Transverse colon (tissue), 4 donors: Measurements from ENCODE around the gene BMPR1B. TPM values are rescaled to one million over a fixed set of nuclear protein-coding genes. Genes with fewer than 3 reads are reported as not detected.

ENCODE experiments used
- DNase-seq: peaks from one replicate; pipeline ENCODE4 v3.0.0-alpha.2; 2019
- H3K27ac ChIP-seq, 4 donors: fragments of 200-600 bp; sonication (generic); 2 replicates each; pipeline ENCODE4 v1.5.1; 2016 to 2018; ENCODE audit warnings: inconsistent platforms in 4 of 4
- H3K27me3 ChIP-seq: fragments of 200-600 bp; sonication (generic); 2 replicates; pipeline ENCODE4 v1.5.1; 2017; ENCODE audit warnings: inconsistent platforms
- H3K36me3 ChIP-seq, 4 donors: fragments of 200-600 bp; sonication (generic); 2 replicates each; pipeline ENCODE4 v1.5.1; 2017 to 2019; ENCODE audit warnings: inconsistent platforms in 4 of 4
- H3K4me1 ChIP-seq, 4 donors: fragments of 200-600 bp; sonication (generic); 2 replicates each; pipeline ENCODE4 v1.5.1; 2017 to 2020; ENCODE audit warnings: inconsistent platforms in 4 of 4
- H3K4me3 ChIP-seq, 4 donors: fragments of 200-600 bp; sonication (generic); 1 replicate in 1 of 4; 2 replicates in 3 of 4; pipeline versions ENCODE4 v1.5.1 to v1.6.1; 2017 to 2019; ENCODE audit warnings: inconsistent platforms in 4 of 4
- H3K9me3 ChIP-seq, 2 donors: fragments of 200-600 bp; sonication (generic); 2 replicates each; pipeline ENCODE4 v1.5.1; 2017 to 2019; ENCODE audit warnings: inconsistent platforms in 2 of 2
- CTCF ChIP-seq, 5 experiments: fragments of 200-600 bp in 3 of 5; fragments of 450-650 bp in 2 of 5; sonication (generic) in 3 of 5; IDR thresholded peaks; 1 replicate in 2 of 5; 2 replicates in 3 of 5; pipeline ENCODE4 v1.5.1; 2016 to 2017; ENCODE audit warnings: antibody characterized with exemption in 5 of 5, inconsistent platforms in 3 of 5, mild to moderate bottlenecking in 2 of 5, moderate library complexity in 1 of 5
- EP300 ChIP-seq: sonication (generic); formaldehyde crosslinking; IDR thresholded peaks from one replicate; pipeline ENCODE4 v1.6.1; 2017; ENCODE audit warnings: antibody characterized with exemption, low read depth
- POLR2A ChIP-seq: fragments of 450-650 bp; IDR thresholded peaks from one replicate; pipeline ENCODE4 v1.6.1; 2016; ENCODE audit warnings: antibody characterized with exemption, mild to moderate bottlenecking, moderate library complexity
- POLR2AphosphoS5 ChIP-seq, 3 donors: sonication (generic); formaldehyde crosslinking; IDR thresholded peaks; one replicate each; pipeline ENCODE4 v1.6.1; 2016; ENCODE audit warnings: antibody characterized with exemption in 3 of 3
- WGBS, 2 donors: methylation state at CpG; one replicate each; pipeline ENCODE4 v1.1.5; 2018; ENCODE audit warnings: low coverage in 1 of 2; 5-methylcytosine and 5-hydroxymethylcytosine counted together
- in situ Hi-C, 4 donors: fragments of 200-750 bp; cut with MboI; loops; one replicate each; pipeline versions ENCODE4 v1.15.0 to v1.15.1; 2017; ENCODE audit warnings: low sequenced_read_pairs in 3 of 4, low pct_ligation_motif_present in 1 of 4, low pct_unique_long_range_greater_than_20kb in 1 of 4
- intact Hi-C: fragments of 100-400 bp; cut with DNase I; formaldehyde crosslinking; loops from one replicate; pipeline ENCODE4 v1.15.1; 2023; ENCODE audit warnings: low total_unique reads
- total RNA-seq, 4 donors: library from RNA; depleted of rRNA; stranded (reverse); fragments of >200 nt; gene quantifications; one replicate each; pipeline ENCODE4 v1.1.0, GENCODE V29; 2016

The BMPR1B gene
- total RNA-seq, 4 donors from 2014 or later: 0.64 to 3.2 (median 0.68) TPM; not detected in 1

- in situ Hi-C loops: no loop called here
Measured at GRCh38 chr4:95014068-95014467, 256.3 kb downstream of the BMPR1B start.

GRCh38 chr4:95017305-95018064 is 259.7 kb downstream of the BMPR1B start:
- H3K9me3 ChIP-seq: no peaks in the 10 kb centered on the region
- in situ Hi-C loops: no loop called here
- no peaks in the 10 kb centered on the region for H3K36me3 ChIP-seq
- H3K4me3 ChIP-seq: no peak overlapping the region
- 61 to 74% methylated on average over 2 to 3 of the region's 3 CpGs for WGBS, 2 donors
- no peaks in the 10 kb centered on the region for H3K4me1 ChIP-seq
- no peaks in the 10 kb centered on the region for H3K27me3 ChIP-seq
- no peak for DNase-seq
- no peak overlapping the region for H3K27ac ChIP-seq
- no peak for TF ChIP-seq POLR2AphosphoS5 (IDR thresholded peaks at IDR 0.05)
- no peak for TF ChIP-seq EP300
- TF ChIP-seq CTCF (IDR thresholded peaks at IDR 0.05): no peak
- TF ChIP-seq POLR2A: no peak
- intact Hi-C loops: loop anchor here (1.0 kb wide), 1 partner anchor 21 kb away; no protein-coding TSS in a partner anchor

More at GRCh38 chr4:95014068-95014467, 256.3 kb downstream of the BMPR1B start:
- intact Hi-C loops: no loop called here
- Histone ChIP-seq H3K27me3 (no peaks in the 10 kb centered on the region), H3K4me1 (no peaks in the 10 kb centered on the region), H3K4me3 (no peak overlapping the region), H3K9me3 (no peaks in the 10 kb centered on the region), H3K27ac (no peak overlapping the region), H3K36me3 (no peaks in the 10 kb centered on the region)
- WGBS, 2 donors: 75 to 90% methylated on average over 1 of the region's 1 CpG
- TF ChIP-seq CTCF (IDR thresholded peaks at IDR 0.05) (no peak), POLR2A (no peak), POLR2AphosphoS5 (IDR thresholded peaks at IDR 0.05) (no peak), EP300 (no peak)
- no peak for DNase-seq

- Histone ChIP-seq H3K27me3 (no peaks in the 10 kb centered on the region), H3K4me1 (no peaks in the 10 kb centered on the region), H3K9me3 (no peaks in the 10 kb centered on the region), H3K36me3 (no peaks in the 10 kb centered on the region), H3K4me3 (no peak overlapping the region), H3K27ac (no peak overlapping the region)
- WGBS, 2 donors: 56% methylated on average over 5 of the region's 5 CpGs
- no peak for DNase-seq
- in situ Hi-C loops (no loop called here), intact Hi-C loops (no loop called here)
- no peak for TF ChIP-seq POLR2AphosphoS5 (IDR thresholded peaks at IDR 0.05)
- no peak for TF ChIP-seq POLR2A
- no peak for TF ChIP-seq CTCF (IDR thresholded peaks at IDR 0.05)
- TF ChIP-seq EP300: no peak
Measured at GRCh38 chr4:95018785-95019184, 261.0 kb downstream of the BMPR1B start.

GRCh38 chr4:95020521-95020920 is 262.8 kb downstream of the BMPR1B start:
- no peak overlapping the region for H3K4me3 ChIP-seq
- H3K27me3 ChIP-seq: no peaks in the 10 kb centered on the region
- intact Hi-C loops: no loop called here
- H3K9me3 ChIP-seq: no peaks in the 10 kb centered on the region
- H3K36me3 ChIP-seq: no peaks in the 10 kb centered on the region
- in situ Hi-C loops: no loop called here
- H3K27ac ChIP-seq: no peak overlapping the region
- TF ChIP-seq EP300 (no peak), POLR2A (no peak), POLR2AphosphoS5 (IDR thresholded peaks at IDR 0.05) (no peak), CTCF (IDR thresholded peaks at IDR 0.05) (no peak)
- no peak for DNase-seq
- WGBS, 2 donors: 90 to 92% methylated on average over 7 to 8 of the region's 8 CpGs
- H3K4me1 ChIP-seq: no peaks in the 10 kb centered on the region
